Endothelial cell of coronary artery (primary cell): ENCODE measurements around the gene ARHGEF17. TPM values are rescaled to one million over a fixed set of nuclear protein-coding genes. Genes with fewer than 3 reads are reported as not detected.

Experiments used
- total RNA-seq: library from RNA; depleted of rRNA; stranded (reverse); fragments of >200 nt; gene quantifications from 2 replicates; pipeline ENCODE4 v1.2.3, GENCODE V29; 2014

Gene ARHGEF17, protein sequence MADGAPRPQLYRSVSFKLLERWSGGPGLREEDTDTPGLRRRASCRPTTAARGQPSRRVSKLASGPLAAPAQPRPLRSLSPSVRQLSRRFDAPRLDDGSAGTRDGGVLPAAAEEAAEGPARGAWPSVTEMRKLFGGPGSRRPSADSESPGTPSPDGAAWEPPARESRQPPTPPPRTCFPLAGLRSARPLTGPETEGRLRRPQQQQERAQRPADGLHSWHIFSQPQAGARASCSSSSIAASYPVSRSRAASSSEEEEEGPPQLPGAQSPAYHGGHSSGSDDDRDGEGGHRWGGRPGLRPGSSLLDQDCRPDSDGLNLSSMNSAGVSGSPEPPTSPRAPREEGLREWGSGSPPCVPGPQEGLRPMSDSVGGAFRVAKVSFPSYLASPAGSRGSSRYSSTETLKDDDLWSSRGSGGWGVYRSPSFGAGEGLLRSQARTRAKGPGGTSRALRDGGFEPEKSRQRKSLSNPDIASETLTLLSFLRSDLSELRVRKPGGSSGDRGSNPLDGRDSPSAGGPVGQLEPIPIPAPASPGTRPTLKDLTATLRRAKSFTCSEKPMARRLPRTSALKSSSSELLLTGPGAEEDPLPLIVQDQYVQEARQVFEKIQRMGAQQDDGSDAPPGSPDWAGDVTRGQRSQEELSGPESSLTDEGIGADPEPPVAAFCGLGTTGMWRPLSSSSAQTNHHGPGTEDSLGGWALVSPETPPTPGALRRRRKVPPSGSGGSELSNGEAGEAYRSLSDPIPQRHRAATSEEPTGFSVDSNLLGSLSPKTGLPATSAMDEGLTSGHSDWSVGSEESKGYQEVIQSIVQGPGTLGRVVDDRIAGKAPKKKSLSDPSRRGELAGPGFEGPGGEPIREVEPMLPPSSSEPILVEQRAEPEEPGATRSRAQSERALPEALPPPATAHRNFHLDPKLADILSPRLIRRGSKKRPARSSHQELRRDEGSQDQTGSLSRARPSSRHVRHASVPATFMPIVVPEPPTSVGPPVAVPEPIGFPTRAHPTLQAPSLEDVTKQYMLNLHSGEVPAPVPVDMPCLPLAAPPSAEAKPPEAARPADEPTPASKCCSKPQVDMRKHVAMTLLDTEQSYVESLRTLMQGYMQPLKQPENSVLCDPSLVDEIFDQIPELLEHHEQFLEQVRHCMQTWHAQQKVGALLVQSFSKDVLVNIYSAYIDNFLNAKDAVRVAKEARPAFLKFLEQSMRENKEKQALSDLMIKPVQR (N-terminal part only)
- total RNA-seq: 21.4 and 34.0 TPM in 2 replicates

DNA sequence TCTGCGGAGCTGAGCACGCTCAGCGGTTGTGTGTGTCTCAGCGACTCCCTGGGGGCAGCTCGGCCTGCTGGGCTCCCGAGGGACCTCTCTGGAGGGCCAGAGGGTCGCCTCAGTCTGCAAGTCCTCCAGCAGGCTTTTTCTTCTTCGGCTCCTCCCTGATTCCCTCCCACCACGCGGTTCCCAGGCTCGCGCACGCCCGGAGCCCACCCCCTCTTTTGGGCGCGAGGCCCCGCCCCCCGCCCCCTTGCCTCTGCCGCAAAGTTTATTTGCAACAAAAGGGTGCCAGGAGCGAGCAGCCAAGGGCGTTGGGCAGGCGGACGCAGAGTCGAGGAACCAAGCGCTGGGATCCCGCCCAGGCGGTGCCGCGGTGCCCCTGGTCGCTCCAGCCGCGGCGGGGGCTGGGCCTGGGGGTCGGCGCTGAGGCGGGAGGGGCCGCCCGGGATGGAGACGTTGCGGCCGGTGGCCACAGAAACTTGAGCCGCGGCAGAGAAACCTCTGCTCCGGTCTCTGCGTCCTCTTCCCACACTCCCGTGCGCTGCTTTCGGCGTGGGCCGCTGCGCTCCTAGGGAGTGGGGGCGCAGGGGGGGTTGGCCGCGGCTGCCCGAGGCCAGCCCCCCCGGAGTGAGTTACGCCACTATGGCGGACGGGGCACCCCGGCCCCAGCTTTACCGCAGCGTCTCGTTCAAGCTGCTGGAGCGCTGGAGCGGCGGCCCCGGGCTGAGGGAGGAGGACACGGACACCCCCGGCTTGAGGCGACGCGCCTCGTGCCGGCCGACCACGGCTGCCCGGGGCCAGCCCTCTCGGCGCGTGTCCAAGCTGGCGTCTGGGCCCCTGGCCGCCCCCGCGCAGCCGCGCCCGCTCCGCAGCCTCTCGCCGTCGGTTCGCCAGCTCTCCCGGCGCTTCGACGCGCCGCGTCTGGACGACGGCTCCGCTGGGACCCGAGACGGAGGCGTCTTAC, at the start of gene ARHGEF17:
TSS of gene ARHGEF17 (plus strand) at position 274 of the 958 bp plus-strand sequence. CDS start at position 637, 363 bp downstream.

GRCh38 chr11:73271936-73272679, 36.0 kb upstream of the ARHGEF17 start, which contains the start of gene P2RY6:
Gene P2RY6, plus strand, starts transcription at chr11:73272338. Its CDS starts 24,181 bp downstream, at chr11:73296519.

GRCh38 chr11:73376160-73376802, 68.2 kb downstream of the ARHGEF17 start, which contains the start of gene RELT:
Gene RELT, plus strand, starts transcription at chr11:73376399. Its CDS starts 12,738 bp downstream, at chr11:73389137.

Other genes starting within 250 kb of the ARHGEF17 start
- gene FCHSD2, start 166.0 kb upstream of the ARHGEF17 start, total RNA-seq: 15.0 and 16.4 TPM in 2 replicates
- 4.0 and 5.9 TPM in 2 replicates for gene P2RY2, start 90.0 kb upstream of the ARHGEF17 start, total RNA-seq
- gene P2RY6, start 35.9 kb upstream of the ARHGEF17 start, total RNA-seq: 0.09 TPM in 1 of 2 replicates, not detected in the other
- gene RELT, start 68.1 kb downstream of the ARHGEF17 start, total RNA-seq: 6.9 and 9.2 TPM in 2 replicates